ENCODE results near the gene ASB7. TPM values are rescaled to one million over a fixed set of nuclear protein-coding genes. Genes with fewer than 3 reads are reported as not detected.

ASB7 gene
- total RNA-seq, 1 donor from 2014 or later, result 21.5 TPM

GRCh38 chr15:100686725-100687473, 84.5 kb downstream of the ASB7 start:
- no peak for DNase-seq

GRCh38 chr15:100687582-100688141, 85.3 kb downstream of the ASB7 start:
- DNase-seq, result no peak

- no peak for DNase-seq
Measured at GRCh38 chr15:100688549-100689120, 86.2 kb downstream of the ASB7 start.

GRCh38 chr15:100689131-100689899, 86.9 kb downstream of the ASB7 start:
- no peak for DNase-seq

- no peak for DNase-seq
Measured at GRCh38 chr15:100690032-100690794, 87.8 kb downstream of the ASB7 start.

- DNase-seq, result no peak
Measured at GRCh38 chr15:100690795-100691158, 88.4 kb downstream of the ASB7 start.

GRCh38 chr15:100691321-100691720, 88.9 kb downstream of the ASB7 start:
- DNase-seq, result no peak

GRCh38 chr15:100692246-100692645, 89.9 kb downstream of the ASB7 start:
- no peak for DNase-seq

- DNase-seq, result no peak
Measured at GRCh38 chr15:100692671-100693070, 90.3 kb downstream of the ASB7 start.

- DNase-seq, result no peak
Measured at GRCh38 chr15:100693451-100693850, 91.1 kb downstream of the ASB7 start.

- DNase-seq, result no peak
Measured at GRCh38 chr15:100694381-100695021, 92.1 kb downstream of the ASB7 start.

GRCh38 chr15:100695048-100695447, 92.7 kb downstream of the ASB7 start:
- no peak for DNase-seq

- no peak for DNase-seq
Measured at GRCh38 chr15:100696452-100696851, 94.1 kb downstream of the ASB7 start.

Small RNAs within 50 kb of the gene (small RNA-seq; reads per million reads assigned to genes)
- not detected for gene RF00019
- not detected for gene RNU6-181P

Other genes starting within 250 kb of the ASB7 start
- 1.1 TPM for gene CERS3, start 73.6 kb upstream of the ASB7 start, total RNA-seq
- gene LINS1, start 405 bp upstream of the ASB7 start, total RNA-seq, result 49.8 TPM

Measured in occipital lobe (tissue), 3 donors.